ENCODE measurements around the gene LYPD6B. TPM values are rescaled to one million over a fixed set of nuclear protein-coding genes. Genes with fewer than 3 reads are reported as not detected.

The LYPD6B gene
- total RNA-seq, 1 experiment from 2014 or later = 35.8 TPM

- H3K36me3 Mint-ChIP-seq (ENCODE audit: insufficient read depth, unreplicated experiment) = no peaks in the 10 kb centered on the region
- no peak overlapping the region for H3K4me3 Mint-ChIP-seq (ENCODE audit: unreplicated experiment)
- Histone ChIP-seq H3K36me3 (ENCODE audit: control insufficient read depth, insufficient read depth, low read length) (no peaks in the 10 kb centered on the region), H3K4me1 (no peaks in the 10 kb centered on the region), H3K9me3 (no peaks in the 10 kb centered on the region), H3K4me3 (ENCODE audit: low read depth, low read length) (no peak overlapping the region), H3K27me3 (replicated peaks; ENCODE audit: control insufficient read depth, insufficient read depth, low read length) (no peaks in the 10 kb centered on the region)
- ChIA-PET CTCF (interaction anchor here (0.6 kb wide), 1 partner anchor 988 kb away, joined by 3 read pairs; the partner anchor contains the start of genes MBD5 and ORC4), POLR2A (no interaction called here)
- no peak overlapping the region for H3K27ac Mint-ChIP-seq (ENCODE audit: unreplicated experiment)
- intact Hi-C loops (cut with micrococcal nuclease; ENCODE audit: unreplicated experiment) = no loop called here
- H3K4me1 Mint-ChIP-seq (ENCODE audit: low read depth, unreplicated experiment) = no peaks in the 10 kb centered on the region
- BruUV-seq (replicated peaks) = no TSS peak
- TF ChIP-seq CTCF (IDR thresholded peaks at IDR 0.05; ENCODE audit: insufficient read depth in 1 of 2, low read depth in 1 of 2, low read length in 1 of 2, severe bottlenecking in 1 of 2, unreplicated experiment in 1 of 2) = no peak
- DNase-seq = no peak
- no peaks in the 10 kb centered on the region for H3K9me3 Mint-ChIP-seq (ENCODE audit: unreplicated experiment)
- H3K27me3 Mint-ChIP-seq (ENCODE audit: insufficient read depth, unreplicated experiment) = no peaks in the 10 kb centered on the region
Observed at GRCh38 chr2:149008381-149008780, 30.1 kb upstream of the LYPD6B start.

GRCh38 chr2:149009576-149010461 lies 28.7 kb upstream of the LYPD6B start:
- DNase-seq = no peak
- TF ChIP-seq CTCF (IDR thresholded peaks at IDR 0.05; ENCODE audit: insufficient read depth in 1 of 2, low read depth in 1 of 2, low read length in 1 of 2, severe bottlenecking in 1 of 2, unreplicated experiment in 1 of 2) = no peak
- no peaks in the 10 kb centered on the region for H3K36me3 Mint-ChIP-seq (ENCODE audit: insufficient read depth, unreplicated experiment)
- intact Hi-C loops (cut with micrococcal nuclease; ENCODE audit: unreplicated experiment) = no loop called here
- no peaks in the 10 kb centered on the region for H3K9me3 Mint-ChIP-seq (ENCODE audit: unreplicated experiment)
- H3K36me3 ChIP-seq (ENCODE audit: control insufficient read depth, insufficient read depth, low read length) = no peaks in the 10 kb centered on the region
- no peak overlapping the region for H3K4me3 Mint-ChIP-seq (ENCODE audit: unreplicated experiment)
- no peak overlapping the region for H3K4me3 ChIP-seq (ENCODE audit: low read depth, low read length)
- H3K4me1 Mint-ChIP-seq (ENCODE audit: low read depth, unreplicated experiment) = no peaks in the 10 kb centered on the region
- CTCF ChIA-PET = interaction anchor here (0.5 kb wide), 1 partner anchor 365 kb away, joined by 3 read pairs; no protein-coding TSS in a partner anchor
- H3K27me3 ChIP-seq (replicated peaks; ENCODE audit: control insufficient read depth, insufficient read depth, low read length) = no peaks in the 10 kb centered on the region
- H3K4me1 ChIP-seq = no peaks in the 10 kb centered on the region
- POLR2A ChIA-PET = no interaction called here
- no peak overlapping the region for H3K27ac Mint-ChIP-seq (ENCODE audit: unreplicated experiment)
- H3K27me3 Mint-ChIP-seq (ENCODE audit: insufficient read depth, unreplicated experiment) = no peaks in the 10 kb centered on the region
- no peaks in the 10 kb centered on the region for H3K9me3 ChIP-seq
- no TSS peak for BruUV-seq (replicated peaks)

GRCh38 chr2:149012545-149012944 lies 26.0 kb upstream of the LYPD6B start:
- Mint-ChIP-seq H3K4me3 (ENCODE audit: unreplicated experiment) (no peak overlapping the region), H3K9me3 (ENCODE audit: unreplicated experiment) (no peaks in the 10 kb centered on the region), H3K4me1 (ENCODE audit: low read depth, unreplicated experiment) (peaks cover 22% of the 10 kb centered on the region), H3K27ac (ENCODE audit: unreplicated experiment) (no peak overlapping the region), H3K27me3 (ENCODE audit: insufficient read depth, unreplicated experiment) (no peaks in the 10 kb centered on the region), H3K36me3 (ENCODE audit: insufficient read depth, unreplicated experiment) (no peaks in the 10 kb centered on the region)
- no peak for DNase-seq
- no TSS peak for BruUV-seq (replicated peaks)
- Histone ChIP-seq H3K4me3 (ENCODE audit: low read depth, low read length) (no peak overlapping the region), H3K9me3 (no peaks in the 10 kb centered on the region), H3K4me1 (peaks cover 11% of the 10 kb centered on the region; the same call in 1 of the 2 replicates), H3K27me3 (replicated peaks; ENCODE audit: control insufficient read depth, insufficient read depth, low read length) (no peaks in the 10 kb centered on the region), H3K36me3 (ENCODE audit: control insufficient read depth, insufficient read depth, low read length) (no peaks in the 10 kb centered on the region)
- intact Hi-C loops (cut with micrococcal nuclease; ENCODE audit: unreplicated experiment) = no loop called here
- TF ChIP-seq CTCF (IDR thresholded peaks at IDR 0.05; ENCODE audit: insufficient read depth in 1 of 2, low read depth in 1 of 2, low read length in 1 of 2, severe bottlenecking in 1 of 2, unreplicated experiment in 1 of 2) = no peak
- ChIA-PET POLR2A (no interaction called here), CTCF (no interaction called here)

Measured in Caco-2 (cell line).